Measurements from ENCODE around the gene ARHGEF28.

ARHGEF28 gene

DNA sequence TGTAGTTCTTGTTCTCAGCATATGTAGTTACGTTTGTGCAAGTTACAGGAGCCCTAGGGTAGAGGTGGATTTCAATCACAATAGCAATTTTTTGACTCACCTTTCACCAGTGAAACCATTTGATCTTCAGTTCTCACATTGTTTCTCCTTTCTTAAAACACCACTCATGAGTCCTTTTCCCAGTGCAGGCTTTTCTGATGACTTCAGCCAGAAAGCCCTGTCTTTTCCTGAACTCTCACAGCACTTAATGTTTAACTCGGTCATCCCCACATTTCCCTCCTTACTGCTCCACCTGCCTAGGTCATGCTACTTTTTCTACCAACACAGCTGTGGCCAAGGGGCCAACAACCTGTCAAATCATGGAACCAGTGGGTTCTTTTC, 37.9 kb downstream of the ARHGEF28 start:
- no peak overlapping the region for H2BK120ac ChIP-seq (ENCODE audit: low read depth, low read length)
- H3K4ac ChIP-seq (ENCODE audit: low read depth in 1 of 2, low read length in 2 of 2), result no peak overlapping the region
- no peak overlapping the region for H4K8ac ChIP-seq (ENCODE audit: low read length)
- H2BK5ac ChIP-seq (ENCODE audit: low read depth, low read length, poor library complexity, severe bottlenecking), result no peak overlapping the region
- H3K4me1 ChIP-seq (ENCODE audit: control insufficient read depth, insufficient read depth, low read depth, low read length), result peaks cover 10% of the 10 kb centered on the region
- no peak for DNase-seq
- H3K4me3 ChIP-seq (ENCODE audit: insufficient read depth in 1 of 2, low read depth in 1 of 2, low read length in 2 of 2), result no peak overlapping the region
- no peaks in the 10 kb centered on the region for H3K36me3 ChIP-seq (ENCODE audit: control insufficient read depth in 1 of 2, insufficient read depth in 2 of 2, low read depth in 1 of 2, low read length in 2 of 2)
- H3K79me1 ChIP-seq (replicated peaks; ENCODE audit: low read length, poor library complexity, severe bottlenecking), result peaks cover 5% of the 10 kb centered on the region
- H3K27me3 ChIP-seq (ENCODE audit: control insufficient read depth in 1 of 2, insufficient read depth in 1 of 2, low read length in 2 of 2), result no peaks in the 10 kb centered on the region
- no peak overlapping the region for H3K4me2 ChIP-seq (ENCODE audit: low read length, poor library complexity, severe bottlenecking)
- no peaks in the 10 kb centered on the region for H3K9me3 ChIP-seq (ENCODE audit: control insufficient read depth, low read length)
- no peak overlapping the region for H3K18ac ChIP-seq (ENCODE audit: low read depth in 1 of 2, low read length in 2 of 2)
- H4K91ac ChIP-seq (ENCODE audit: low read length), result no peak overlapping the region
- no peak overlapping the region for H2AFZ ChIP-seq (ENCODE audit: low read depth, low read length)
- no peak overlapping the region for H3K14ac ChIP-seq (ENCODE audit: low read length in 2 of 2)
- peak overlapping the region; percentile 42 for H3K27ac ChIP-seq (ENCODE audit: low read length, poor library complexity, severe bottlenecking)
- H3K9ac ChIP-seq (ENCODE audit: low read length), result no peak overlapping the region
- H3K23ac ChIP-seq (ENCODE audit: low read length in 2 of 2), result no peak overlapping the region
- no peak overlapping the region for H2BK12ac ChIP-seq (ENCODE audit: low read length in 2 of 2)
- 94% methylated on average over 2 of the region's 2 CpGs for WGBS
- H2BK15ac ChIP-seq (ENCODE audit: low read depth, poor library complexity, severe bottlenecking), result no peak overlapping the region
- no peak overlapping the region for H2AK5ac ChIP-seq (ENCODE audit: low read length, severe bottlenecking)

DNA sequence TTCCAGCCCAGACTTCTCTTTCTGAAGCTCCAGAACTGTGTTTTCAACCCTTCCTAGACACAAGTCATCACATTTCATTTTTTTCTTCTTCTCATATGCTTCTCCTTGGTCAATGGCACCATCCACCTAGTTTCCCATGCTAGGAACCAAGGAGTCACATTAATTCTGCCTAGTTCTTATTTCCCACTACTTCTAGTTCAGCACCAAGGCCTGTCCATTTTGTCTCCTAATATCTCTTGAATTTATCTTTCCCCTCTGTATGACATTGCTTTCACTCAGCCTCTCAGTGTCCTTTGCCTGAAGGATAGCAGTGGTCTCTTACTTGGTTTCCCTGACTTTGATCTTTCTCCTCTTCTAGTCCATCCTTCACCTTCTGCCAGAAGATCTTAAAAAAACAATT, 38.8 kb downstream of the ARHGEF28 start:
- Histone ChIP-seq H3K4me2 (ENCODE audit: low read length, poor library complexity, severe bottlenecking) (no peak overlapping the region), H3K23ac (ENCODE audit: low read length in 2 of 2) (no peak overlapping the region), H3K9me3 (ENCODE audit: control insufficient read depth, low read length) (no peaks in the 10 kb centered on the region), H2AK5ac (ENCODE audit: low read length, severe bottlenecking) (no peak overlapping the region), H3K4me3 (ENCODE audit: insufficient read depth in 1 of 2, low read depth in 1 of 2, low read length in 2 of 2) (no peak overlapping the region), H3K79me1 (replicated peaks; ENCODE audit: low read length, poor library complexity, severe bottlenecking) (peaks cover 5% of the 10 kb centered on the region), H3K18ac (ENCODE audit: low read depth in 1 of 2, low read length in 2 of 2) (no peak overlapping the region), H3K4ac (ENCODE audit: low read depth in 1 of 2, low read length in 2 of 2) (no peak overlapping the region), H3K27me3 (ENCODE audit: control insufficient read depth in 1 of 2, insufficient read depth in 1 of 2, low read length in 2 of 2) (no peaks in the 10 kb centered on the region), H3K36me3 (ENCODE audit: control insufficient read depth in 1 of 2, insufficient read depth in 2 of 2, low read depth in 1 of 2, low read length in 2 of 2) (no peaks in the 10 kb centered on the region), H2AFZ (ENCODE audit: low read depth, low read length) (no peak overlapping the region), H3K4me1 (ENCODE audit: control insufficient read depth, insufficient read depth, low read depth, low read length) (peaks cover 9% of the 10 kb centered on the region), H3K14ac (ENCODE audit: low read length in 2 of 2) (no peak overlapping the region), H2BK15ac (ENCODE audit: low read depth, poor library complexity, severe bottlenecking) (no peak overlapping the region), H2BK12ac (ENCODE audit: low read length in 2 of 2) (no peak overlapping the region), H3K9ac (ENCODE audit: low read length) (no peak overlapping the region), H4K91ac (ENCODE audit: low read length) (no peak overlapping the region), H4K8ac (ENCODE audit: low read length) (no peak overlapping the region), H2BK120ac (ENCODE audit: low read depth, low read length) (no peak overlapping the region), H3K27ac (ENCODE audit: low read length, poor library complexity, severe bottlenecking) (no peak overlapping the region), H2BK5ac (ENCODE audit: low read depth, low read length, poor library complexity, severe bottlenecking) (no peak overlapping the region)
- DNase-seq, result no peak

DNA sequence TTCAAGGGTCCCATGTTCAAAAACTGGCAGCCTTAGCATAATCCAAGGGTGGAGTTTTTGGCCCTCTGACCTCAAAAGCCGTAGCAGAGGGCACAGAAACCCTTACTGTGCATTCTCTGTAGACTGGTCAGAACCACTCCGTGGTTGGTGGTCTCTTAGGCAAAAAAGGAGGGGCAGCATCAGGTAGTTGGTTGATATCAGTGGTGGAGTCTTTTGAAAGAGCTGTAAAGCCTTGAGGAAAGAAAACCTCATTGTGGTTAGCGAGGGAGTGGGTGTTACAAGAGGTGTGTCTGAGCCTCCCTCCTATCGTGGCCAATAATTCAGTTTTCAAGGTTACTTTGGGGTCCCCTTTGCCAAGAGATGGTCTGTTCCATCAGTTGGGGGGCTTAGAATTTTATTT, 40.9 kb downstream of the ARHGEF28 start:
- Histone ChIP-seq H3K23ac (ENCODE audit: low read length in 2 of 2) (no peak overlapping the region), H3K4me1 (ENCODE audit: control insufficient read depth, insufficient read depth, low read depth, low read length) (peaks cover 9% of the 10 kb centered on the region), H4K91ac (ENCODE audit: low read length) (no peak overlapping the region), H3K9me3 (ENCODE audit: control insufficient read depth, low read length) (no peaks in the 10 kb centered on the region), H2AK5ac (ENCODE audit: low read length, severe bottlenecking) (no peak overlapping the region), H4K8ac (ENCODE audit: low read length) (no peak overlapping the region), H3K4ac (ENCODE audit: low read depth in 1 of 2, low read length in 2 of 2) (no peak overlapping the region), H3K27me3 (ENCODE audit: control insufficient read depth in 1 of 2, insufficient read depth in 1 of 2, low read length in 2 of 2) (no peaks in the 10 kb centered on the region), H3K4me3 (ENCODE audit: insufficient read depth in 1 of 2, low read depth in 1 of 2, low read length in 2 of 2) (no peak overlapping the region), H2BK12ac (ENCODE audit: low read length in 2 of 2) (no peak overlapping the region), H3K27ac (ENCODE audit: low read length, poor library complexity, severe bottlenecking) (no peak overlapping the region), H3K9ac (ENCODE audit: low read length) (no peak overlapping the region), H3K14ac (ENCODE audit: low read length in 2 of 2) (no peak overlapping the region), H3K36me3 (ENCODE audit: control insufficient read depth in 1 of 2, insufficient read depth in 2 of 2, low read depth in 1 of 2, low read length in 2 of 2) (no peaks in the 10 kb centered on the region), H2BK120ac (ENCODE audit: low read depth, low read length) (no peak overlapping the region), H2AFZ (ENCODE audit: low read depth, low read length) (no peak overlapping the region), H2BK5ac (ENCODE audit: low read depth, low read length, poor library complexity, severe bottlenecking) (no peak overlapping the region), H3K18ac (ENCODE audit: low read depth in 1 of 2, low read length in 2 of 2) (no peak overlapping the region), H2BK15ac (ENCODE audit: low read depth, poor library complexity, severe bottlenecking) (no peak overlapping the region), H3K79me1 (replicated peaks; ENCODE audit: low read length, poor library complexity, severe bottlenecking) (peaks cover 5% of the 10 kb centered on the region), H3K4me2 (ENCODE audit: low read length, poor library complexity, severe bottlenecking) (no peak overlapping the region)
- WGBS, result 91% methylated on average over 4 of the region's 4 CpGs
- no peak for DNase-seq

DNA sequence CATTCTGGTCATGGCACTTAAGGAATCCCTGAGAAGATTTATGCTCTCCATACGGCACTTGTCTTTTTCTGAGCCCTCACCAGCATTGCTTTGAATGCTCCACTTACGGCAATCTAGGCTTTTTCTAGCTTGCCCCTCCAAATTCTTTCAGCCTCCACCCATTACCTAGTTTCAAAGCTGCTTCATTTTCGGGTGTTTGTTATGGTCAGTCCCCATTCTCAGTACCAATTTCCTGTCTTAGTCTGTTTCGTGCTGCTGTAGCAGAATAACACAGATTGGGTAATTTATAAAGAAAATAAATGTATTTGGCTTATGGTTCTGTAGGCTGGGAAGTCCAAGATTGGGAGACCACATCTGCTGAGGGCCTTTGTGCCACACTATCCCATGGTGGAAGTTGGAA, 42.0 kb downstream of the ARHGEF28 start:
- H2BK15ac ChIP-seq (ENCODE audit: low read depth, poor library complexity, severe bottlenecking), result no peak overlapping the region
- DNase-seq, result no peak
- H3K36me3 ChIP-seq (ENCODE audit: control insufficient read depth in 1 of 2, insufficient read depth in 2 of 2, low read depth in 1 of 2, low read length in 2 of 2), result no peaks in the 10 kb centered on the region
- H4K8ac ChIP-seq (ENCODE audit: low read length), result no peak overlapping the region
- no peaks in the 10 kb centered on the region for H3K9me3 ChIP-seq (ENCODE audit: control insufficient read depth, low read length)
- H3K4me2 ChIP-seq (ENCODE audit: low read length, poor library complexity, severe bottlenecking), result no peak overlapping the region
- H3K4me1 ChIP-seq (ENCODE audit: control insufficient read depth, insufficient read depth, low read depth, low read length), result peaks cover 7% of the 10 kb centered on the region
- peak overlapping the region; percentile 1 for H2BK5ac ChIP-seq (ENCODE audit: low read depth, low read length, poor library complexity, severe bottlenecking)
- H4K91ac ChIP-seq (ENCODE audit: low read length), result no peak overlapping the region
- H3K27ac ChIP-seq (ENCODE audit: low read length, poor library complexity, severe bottlenecking), result peak overlapping the region; percentile 77
- H3K27me3 ChIP-seq (ENCODE audit: control insufficient read depth in 1 of 2, insufficient read depth in 1 of 2, low read length in 2 of 2), result no peaks in the 10 kb centered on the region
- H2BK12ac ChIP-seq (ENCODE audit: low read length in 2 of 2), result no peak overlapping the region
- WGBS, result 77% methylated on average over 4 of the region's 4 CpGs
- H3K18ac ChIP-seq (ENCODE audit: low read depth in 1 of 2, low read length in 2 of 2), result no peak overlapping the region
- no peak overlapping the region for H3K4ac ChIP-seq (ENCODE audit: low read depth in 1 of 2, low read length in 2 of 2)
- peaks cover 5% of the 10 kb centered on the region for H3K79me1 ChIP-seq (replicated peaks; ENCODE audit: low read length, poor library complexity, severe bottlenecking)
- H2AFZ ChIP-seq (ENCODE audit: low read depth, low read length), result no peak overlapping the region
- no peak overlapping the region for H3K9ac ChIP-seq (ENCODE audit: low read length)
- no peak overlapping the region for H2BK120ac ChIP-seq (ENCODE audit: low read depth, low read length)
- H3K23ac ChIP-seq (ENCODE audit: low read length in 2 of 2), result no peak overlapping the region
- peak overlapping the region; percentile 64 for H2AK5ac ChIP-seq (ENCODE audit: low read length, severe bottlenecking)
- H3K14ac ChIP-seq (ENCODE audit: low read length in 2 of 2), result no peak overlapping the region
- no peak overlapping the region for H3K4me3 ChIP-seq (ENCODE audit: insufficient read depth in 1 of 2, low read depth in 1 of 2, low read length in 2 of 2)

Data from mesenchymal stem cell (in vitro differentiated cells and primary cell).